Gastrocnemius medialis (tissue), 4 donors: Measurements from ENCODE around the gene CLDN19. TPM values are rescaled to one million over a fixed set of nuclear protein-coding genes. Genes with fewer than 3 reads are reported as not detected.
A peak's percentile ranks its signal among the peaks of the same experiment; 100 is the strongest.

Experiments
- ATAC-seq, 2 donors: fragments of 150-250 bp; one replicate each; pipeline ENCODE4 v1.9.1; 2016
- DNase-seq, 2 donors: peaks; one replicate each; pipeline ENCODE4 v3.0.0-alpha.2; 2019
- H3K27ac ChIP-seq, 4 donors: fragments of 200-600 bp; sonication (generic); 1 replicate in 1 of 4; 2 replicates in 3 of 4; pipeline ENCODE4 v1.5.1; 2016 to 2018; ENCODE audit warnings: mild to moderate bottlenecking in 2 of 4, moderate library complexity in 1 of 4
- H3K27me3 ChIP-seq, 3 donors: fragments of 200-600 bp; sonication (generic) in 2 of 3; 1 replicate in 1 of 3; 2 replicates in 2 of 3; pipeline versions ENCODE4 v1.5.1 to v1.6.0; 2016 to 2019; ENCODE audit warnings: mild to moderate bottlenecking in 1 of 3, moderate library complexity in 1 of 3
- H3K36me3 ChIP-seq, 2 donors: fragments of 200-600 bp; sonication (generic) in 1 of 2; one replicate each; pipeline ENCODE4 v1.5.1; 2017 to 2018
- H3K4me1 ChIP-seq, 2 donors: fragments of 200-600 bp; sonication (generic) in 1 of 2; one replicate each; pipeline ENCODE4 v1.5.1; 2016 to 2017; ENCODE audit warnings: mild to moderate bottlenecking in 2 of 2
- H3K4me3 ChIP-seq, 4 donors: fragments of 200-600 bp; sonication (generic) in 3 of 4; 1 replicate in 1 of 4; 2 replicates in 3 of 4; pipeline ENCODE4 v1.5.1; 2016 to 2019; ENCODE audit warnings: mild to moderate bottlenecking in 2 of 4
- H3K9me3 ChIP-seq, 3 donors: fragments of 200-600 bp; sonication (generic) in 2 of 3; 1 replicate in 1 of 3; 2 replicates in 2 of 3; pipeline ENCODE4 v1.5.1; 2016 to 2019
- CTCF ChIP-seq, 5 experiments: fragments of 450-650 bp in 3 of 5; fragments of 200-600 bp in 2 of 5; sonication (generic) in 2 of 5; IDR thresholded peaks in 4 of 5; conservative IDR thresholded peaks in 1 of 5; 1 replicate in 4 of 5; 2 replicates in 1 of 5; pipeline ENCODE4 v1.5.1; 2016 to 2019; ENCODE audit warnings: antibody characterized with exemption in 5 of 5, mild to moderate bottlenecking in 3 of 5, moderate library complexity in 3 of 5
- POLR2A ChIP-seq, 2 donors: fragments of 450-650 bp; IDR thresholded peaks; one replicate each; pipeline ENCODE4 v1.6.1; 2017; ENCODE audit warnings: antibody characterized with exemption in 2 of 2, mild to moderate bottlenecking in 2 of 2, moderate library complexity in 2 of 2
- in situ Hi-C, 4 donors: fragments of 200-750 bp; cut with MboI; loops; one replicate each; pipeline versions ENCODE4 v1.15.0 to v1.8.0; 2017; ENCODE audit warnings: low sequenced_read_pairs in 4 of 4
- intact Hi-C: fragments of 100-400 bp; cut with DNase I; formaldehyde crosslinking; loops from one replicate; pipeline ENCODE4 v1.15.1; 2023; ENCODE audit warnings: low total_unique reads
- total RNA-seq, 4 donors: library from RNA; depleted of rRNA; stranded (reverse); fragments of >200 nt; gene quantifications; one replicate each; pipeline versions ENCODE4 v1.1.0 to v1.2.3, GENCODE V29; 2016

Gene CLDN19
- total RNA-seq, 4 donors from 2014 or later = 0.20 to 0.59 TPM; not detected in 2

DNA sequence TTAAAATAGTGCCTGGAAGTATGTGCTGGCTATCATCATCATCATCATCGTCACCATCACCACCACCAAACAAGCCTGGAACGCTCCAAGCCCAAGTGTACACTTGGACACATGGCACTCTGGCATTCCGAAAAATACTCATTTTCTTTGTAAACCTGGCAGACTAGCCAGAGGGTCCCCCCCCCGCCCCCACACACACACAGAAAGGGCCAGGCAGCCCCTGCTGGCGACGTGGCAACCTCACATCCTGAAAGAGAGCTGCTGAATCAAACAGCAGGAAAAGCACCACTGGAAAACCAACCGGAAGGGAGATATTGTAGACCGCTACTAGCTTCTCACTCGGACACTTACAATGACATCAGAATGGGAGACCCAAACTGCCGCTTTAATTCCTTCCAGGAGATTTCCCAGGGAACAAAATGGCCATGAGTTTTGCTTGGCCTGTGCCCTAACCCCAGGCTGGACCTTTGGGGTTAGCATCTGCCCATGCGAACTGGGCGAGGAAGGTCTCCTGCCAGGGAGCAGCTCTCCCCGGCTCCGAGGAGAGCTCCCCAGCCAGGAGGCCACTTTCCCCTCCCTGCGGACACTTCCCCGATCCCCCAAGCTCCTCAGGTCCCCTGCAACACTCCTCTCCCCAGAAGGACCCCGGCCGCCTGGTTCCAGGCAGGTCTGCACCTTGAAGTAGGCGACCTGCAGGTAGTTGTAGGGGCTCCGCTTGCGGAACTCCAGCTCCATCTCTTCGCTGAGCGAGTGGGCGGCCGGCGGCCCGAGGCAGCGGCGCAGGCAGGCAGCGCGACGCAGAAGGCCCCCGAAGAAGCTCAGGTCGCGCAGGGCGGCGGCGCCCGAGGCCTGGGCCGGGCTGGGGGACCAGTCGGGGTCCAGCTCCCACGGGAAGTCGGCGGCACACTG lies 26.1 kb upstream of the CLDN19 start:
- Histone ChIP-seq H3K9me3 (no peaks in the 10 kb centered on the region), H3K27ac (peak overlapping the region; percentile 88 to 96 (median 94)), H3K4me3 (peak overlapping the region; percentile 75 to 99 (median 91)), H3K27me3 (no peaks in the 10 kb centered on the region), H3K36me3 (no peaks in the 10 kb centered on the region), H3K4me1 (peaks cover 32 to 34% of the 10 kb centered on the region in 2 donors)
- TF ChIP-seq POLR2A (IDR thresholded peaks at IDR 0.05) (no peak), CTCF (IDR thresholded peaks at IDR 0.05 in 4 of 5, conservative IDR thresholded peaks at IDR 0.05 in 1 of 5) (peak; percentile 10 to 43 (median 41))
- in situ Hi-C loops = loop anchor here in 2 of 4 donors (10.0 to 25.0 kb wide), 3 partner anchors 81 to 429 kb away; partner anchors contain the start of genes FOXJ3 (in 1 of the 2) and YBX1 (in 1 of the 2)
- DNase-seq (no peak), ATAC-seq (peak; percentile 21 to 29)
- intact Hi-C loops = loop anchor here (2.0 to 10.0 kb wide), 5 partner anchors 84 to 431 kb away; partner anchors contain the start of genes CCDC30, CFAP57, EBNA1BP2 and FOXJ3

DNA sequence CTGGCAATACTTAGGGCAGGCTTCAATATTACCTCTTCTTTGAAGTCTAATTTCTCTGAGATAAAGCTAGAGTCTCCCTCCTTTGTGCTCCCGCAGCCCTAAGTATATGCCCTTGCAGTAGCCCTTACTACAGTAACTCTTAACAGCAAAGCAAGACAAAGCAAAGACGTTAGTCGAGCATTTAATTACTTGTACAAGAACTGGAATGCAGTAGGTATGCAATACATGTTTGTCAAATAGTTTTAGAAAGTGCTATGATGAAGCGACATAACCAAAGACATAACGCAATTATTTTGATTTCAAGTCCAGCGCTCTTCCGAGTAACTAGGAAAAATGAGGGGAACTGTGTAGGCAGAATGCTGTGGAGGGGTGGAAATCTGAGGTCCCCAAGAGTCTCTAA lies 25.2 kb upstream of the CLDN19 start:
- no peak for ATAC-seq
- peaks cover 32 to 34% of the 10 kb centered on the region in 2 donors for H3K4me1 ChIP-seq
- DNase-seq = no peak
- H3K4me3 ChIP-seq = peak overlapping the region; percentile 75 to 99 (median 91)
- no peaks in the 10 kb centered on the region for H3K9me3 ChIP-seq
- in situ Hi-C loops (loop anchor here in 2 of 4 donors (10.0 to 25.0 kb wide), 3 partner anchors 80 to 428 kb away; partner anchors contain the start of genes FOXJ3 (in 1 of the 2) and YBX1 (in 1 of the 2)), intact Hi-C loops (loop anchor here (5.0 to 10.0 kb wide), 4 partner anchors 83 to 430 kb away; partner anchors contain the start of genes CFAP57, EBNA1BP2, FOXJ3 and PPIH)
- H3K27me3 ChIP-seq = no peaks in the 10 kb centered on the region
- H3K27ac ChIP-seq = peak overlapping the region in 2 of 4 donors; percentile 88 to 92
- TF ChIP-seq CTCF (IDR thresholded peaks at IDR 0.05 in 4 of 5, conservative IDR thresholded peaks at IDR 0.05 in 1 of 5) = no peak
- TF ChIP-seq POLR2A (IDR thresholded peaks at IDR 0.05) = no peak
- H3K36me3 ChIP-seq = peaks cover 0 to 5% of the 10 kb centered on the region in 2 donors

GRCh38 chr1:42762269-42762668 lies 22.2 kb upstream of the CLDN19 start:
- Histone ChIP-seq H3K27ac (no peak overlapping the region), H3K4me3 (no peak overlapping the region), H3K27me3 (no peaks in the 10 kb centered on the region), H3K9me3 (no peaks in the 10 kb centered on the region), H3K4me1 (peaks cover 13 to 20% of the 10 kb centered on the region in 2 donors), H3K36me3 (peaks cover 0 to 29% of the 10 kb centered on the region in 2 donors)
- in situ Hi-C loops = loop anchor here in 2 of 4 donors (10.0 to 25.0 kb wide), 3 partner anchors 77 to 425 kb away; partner anchors contain the start of genes FOXJ3 (in 1 of the 2) and YBX1 (in 1 of the 2)
- intact Hi-C loops = loop anchor here (10.0 kb wide), 1 partner anchor 427 kb away; the partner anchor contains the start of gene FOXJ3
- ATAC-seq (no peak), DNase-seq (no peak)
- TF ChIP-seq POLR2A (IDR thresholded peaks at IDR 0.05) (no peak), CTCF (IDR thresholded peaks at IDR 0.05 in 4 of 5, conservative IDR thresholded peaks at IDR 0.05 in 1 of 5) (no peak)

DNA sequence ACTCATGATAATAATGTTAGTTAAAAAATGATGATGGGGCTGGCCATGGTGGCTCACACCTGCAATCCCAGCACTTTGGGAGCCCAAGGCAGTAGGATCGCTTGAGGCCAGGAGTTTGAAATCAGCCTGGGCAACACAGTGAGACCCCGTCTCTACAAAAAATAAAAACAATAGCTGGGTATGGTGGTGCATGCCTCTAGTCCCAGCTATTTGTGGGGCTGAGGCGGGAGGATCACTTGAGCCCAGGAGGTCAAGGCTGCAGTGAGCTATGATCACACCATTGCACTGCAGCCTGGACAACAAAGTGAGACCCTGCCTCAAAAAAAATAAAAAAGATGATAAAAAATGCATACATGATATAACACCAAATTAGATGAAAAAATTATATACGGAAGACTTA lies 21.5 kb upstream of the CLDN19 start:
- Histone ChIP-seq H3K4me1 (peaks cover 13 to 20% of the 10 kb centered on the region in 2 donors), H3K9me3 (no peaks in the 10 kb centered on the region), H3K4me3 (no peak overlapping the region), H3K27ac (no peak overlapping the region), H3K27me3 (no peaks in the 10 kb centered on the region), H3K36me3 (peaks cover 0 to 36% of the 10 kb centered on the region in 2 donors)
- DNase-seq = no peak
- intact Hi-C loops (loop anchor here (10.0 kb wide), 1 partner anchor 427 kb away; the partner anchor contains the start of gene FOXJ3), in situ Hi-C loops (loop anchor here in 2 of 4 donors (10.0 to 25.0 kb wide), 3 partner anchors 77 to 424 kb away; partner anchors contain the start of genes FOXJ3 (in 1 of the 2) and YBX1 (in 1 of the 2))
- ATAC-seq = no peak
- TF ChIP-seq CTCF (IDR thresholded peaks at IDR 0.05 in 4 of 5, conservative IDR thresholded peaks at IDR 0.05 in 1 of 5) (no peak), POLR2A (IDR thresholded peaks at IDR 0.05) (no peak)
